Tibial nerve (tissue), 4 donors: ENCODE data around the gene ALG14.

Experiments used
- CTCF ChIP-seq, 5 experiments: fragments of 200-600 bp in 3 of 5; fragments of 450-650 bp in 2 of 5; sonication (generic) in 3 of 5; IDR thresholded peaks; one replicate each; pipeline ENCODE4 v1.5.1; 2016 to 2019; ENCODE audit warnings: antibody characterized with exemption in 5 of 5, mild to moderate bottlenecking in 3 of 5, moderate library complexity in 2 of 5
- EP300 ChIP-seq, 2 donors: sonication (generic); formaldehyde crosslinking; IDR thresholded peaks; one replicate each; pipeline ENCODE4 v1.6.1; 2017; ENCODE audit warnings: antibody characterized with exemption in 2 of 2, mild to moderate bottlenecking in 1 of 2
- POLR2A ChIP-seq, 2 donors: fragments of 450-650 bp; IDR thresholded peaks; one replicate each; pipeline ENCODE4 v1.6.1; 2017; ENCODE audit warnings: antibody characterized with exemption in 2 of 2, mild to moderate bottlenecking in 2 of 2, moderate library complexity in 2 of 2

- no peak for TF ChIP-seq CTCF (IDR thresholded peaks at IDR 0.05)
- TF ChIP-seq POLR2A (IDR thresholded peaks at IDR 0.05) = no peak
- no peak for TF ChIP-seq EP300 (IDR thresholded peaks at IDR 0.05)
Measured at GRCh38 chr1:95027046-95027445, 45.7 kb downstream of the ALG14 start.
